C4-2B (cell line): Measurements from ENCODE around the gene HERC5.
"Not testable (repeated sequence)": the region's sequence is repeated elsewhere in the genome, so short reads cannot be mapped to it uniquely, and the experiment has no call there.

Experiments
- H3K27ac ChIP-seq: fragments of 450-650 bp; 2 replicates; pipeline ENCODE4 v1.5.1; 2017
- ZFX ChIP-seq: fragments of 450-650 bp; IDR thresholded peaks from 2 replicates; pipeline ENCODE4 v1.6.1; 2017
- TF ChIP-seq, protein P1 (sequence below): fragments of 450-650 bp; conservative IDR thresholded peaks from 2 replicates; pipeline ENCODE4 v1.5.1; 2017; ENCODE audit warnings: mild to moderate bottlenecking

The HERC5 gene

DNA sequence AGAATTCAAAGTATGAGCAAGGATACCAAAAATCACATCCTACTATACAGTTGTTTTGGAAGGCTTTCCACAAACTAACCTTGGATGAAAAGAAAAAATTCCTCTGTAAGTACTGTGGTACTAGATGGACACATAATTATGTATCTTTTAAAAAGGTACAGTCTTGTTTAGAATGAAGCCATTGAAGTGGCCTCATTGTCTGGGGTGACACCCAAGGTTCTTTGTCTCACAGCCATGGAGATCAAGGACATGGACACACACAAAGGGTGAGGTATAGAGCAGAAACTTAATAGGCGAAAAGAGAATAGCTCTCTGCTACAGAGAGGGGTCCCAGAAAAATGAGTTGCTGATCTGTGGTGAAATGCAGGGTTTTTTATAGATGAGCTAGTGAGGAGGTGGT lies 16.8 kb upstream of the HERC5 start:
- no peak overlapping the region for H3K27ac ChIP-seq
- TF ChIP-seq, protein P1, sequence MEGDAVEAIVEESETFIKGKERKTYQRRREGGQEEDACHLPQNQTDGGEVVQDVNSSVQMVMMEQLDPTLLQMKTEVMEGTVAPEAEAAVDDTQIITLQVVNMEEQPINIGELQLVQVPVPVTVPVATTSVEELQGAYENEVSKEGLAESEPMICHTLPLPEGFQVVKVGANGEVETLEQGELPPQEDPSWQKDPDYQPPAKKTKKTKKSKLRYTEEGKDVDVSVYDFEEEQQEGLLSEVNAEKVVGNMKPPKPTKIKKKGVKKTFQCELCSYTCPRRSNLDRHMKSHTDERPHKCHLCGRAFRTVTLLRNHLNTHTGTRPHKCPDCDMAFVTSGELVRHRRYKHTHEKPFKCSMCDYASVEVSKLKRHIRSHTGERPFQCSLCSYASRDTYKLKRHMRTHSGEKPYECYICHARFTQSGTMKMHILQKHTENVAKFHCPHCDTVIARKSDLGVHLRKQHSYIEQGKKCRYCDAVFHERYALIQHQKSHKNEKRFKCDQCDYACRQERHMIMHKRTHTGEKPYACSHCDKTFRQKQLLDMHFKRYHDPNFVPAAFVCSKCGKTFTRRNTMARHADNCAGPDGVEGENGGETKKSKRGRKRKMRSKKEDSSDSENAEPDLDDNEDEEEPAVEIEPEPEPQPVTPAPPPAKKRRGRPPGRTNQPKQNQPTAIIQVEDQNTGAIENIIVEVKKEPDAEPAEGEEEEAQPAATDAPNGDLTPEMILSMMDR = no peak
- TF ChIP-seq ZFX = no peak

DNA sequence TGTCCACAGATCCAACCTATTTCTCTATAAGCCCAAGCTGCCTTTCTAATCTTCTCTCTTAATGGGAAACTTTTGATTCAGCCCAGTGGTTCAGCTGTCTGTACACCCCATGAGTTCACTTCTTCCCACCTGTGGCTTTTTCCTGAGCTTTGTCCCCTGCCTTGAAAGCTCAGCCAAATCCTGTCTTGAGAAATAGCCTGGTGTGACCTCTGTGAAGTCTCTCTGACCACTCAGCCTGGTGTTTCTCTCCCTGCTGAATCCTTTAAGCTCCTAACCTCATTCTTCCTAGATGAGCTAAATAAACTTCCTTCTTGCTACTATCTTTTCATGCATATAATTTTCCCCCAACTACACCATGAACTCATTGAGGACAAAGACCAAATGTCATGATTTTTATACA lies 15.2 kb upstream of the HERC5 start:
- TF ChIP-seq, protein P1 = no peak
- no peak for TF ChIP-seq ZFX
- H3K27ac ChIP-seq = no peak overlapping the region

DNA sequence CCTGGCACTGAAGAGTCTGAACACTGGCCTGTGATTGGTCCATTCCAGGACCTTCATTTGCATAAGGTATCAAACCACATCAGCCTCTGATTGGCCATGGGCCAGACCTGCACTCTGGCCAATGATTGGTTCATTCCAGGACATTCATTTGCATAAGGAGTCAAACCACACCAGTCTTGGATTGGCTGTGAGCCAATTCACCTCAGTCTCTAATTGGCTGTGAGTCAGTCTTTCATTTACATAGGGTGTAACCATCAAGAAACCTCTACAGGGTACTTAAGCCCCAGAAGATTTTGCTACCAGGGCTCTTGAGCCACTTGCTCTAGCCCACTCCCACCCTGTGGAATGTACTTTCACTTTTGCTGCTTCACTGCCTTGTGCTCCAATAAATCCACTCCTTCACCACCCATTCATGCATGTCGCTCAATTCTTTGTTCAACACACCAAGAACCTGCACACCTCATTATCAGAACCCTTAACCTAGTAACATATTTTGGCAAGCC lies 14.2 kb upstream of the HERC5 start:
- TF ChIP-seq ZFX = no peak
- TF ChIP-seq, protein P1 = no peak
- no peak overlapping the region for H3K27ac ChIP-seq

DNA sequence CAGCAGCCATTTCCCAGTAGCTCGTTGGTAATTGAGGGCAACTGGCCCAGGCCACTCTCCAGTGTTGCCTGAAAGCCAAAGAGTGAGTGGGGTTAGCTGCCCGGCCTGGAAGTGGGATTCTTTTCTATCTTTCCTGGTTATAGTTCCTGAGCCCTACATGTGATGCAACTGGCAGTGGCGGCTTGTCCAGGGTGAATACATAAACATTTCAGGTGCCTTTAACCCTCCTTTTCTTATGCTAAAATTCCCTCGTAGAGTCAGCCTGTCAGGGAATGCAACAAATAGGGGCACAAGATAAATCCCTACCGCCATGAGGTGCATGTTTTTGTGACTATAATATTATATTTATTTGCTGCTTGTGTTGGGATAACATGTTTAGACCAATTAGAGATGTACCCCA lies 13.4 kb upstream of the HERC5 start:
- no peak for TF ChIP-seq ZFX
- TF ChIP-seq, protein P1 = no peak
- H3K27ac ChIP-seq = no peak overlapping the region

DNA sequence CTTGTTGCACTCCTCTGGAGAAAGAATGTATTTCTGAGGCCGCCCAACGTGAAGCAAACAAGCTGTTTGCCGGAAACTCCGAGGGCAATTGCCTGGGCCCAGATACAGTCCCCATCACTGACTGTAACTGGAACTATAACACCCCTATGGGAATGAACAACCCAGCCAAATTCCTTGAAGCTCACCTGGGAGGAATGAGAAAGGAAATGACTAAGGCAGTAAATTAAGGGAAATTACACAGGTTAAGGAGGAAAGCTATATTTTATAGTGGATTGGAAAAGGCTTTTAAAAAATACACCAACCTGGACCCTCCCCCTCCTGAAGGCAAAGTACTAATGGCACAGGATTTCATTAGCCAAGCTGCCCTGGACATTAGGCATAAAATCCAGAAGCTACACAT lies 11.7 kb upstream of the HERC5 start:
- TF ChIP-seq, protein P1 = no peak
- TF ChIP-seq ZFX = no peak
- H3K27ac ChIP-seq = no peak overlapping the region

DNA sequence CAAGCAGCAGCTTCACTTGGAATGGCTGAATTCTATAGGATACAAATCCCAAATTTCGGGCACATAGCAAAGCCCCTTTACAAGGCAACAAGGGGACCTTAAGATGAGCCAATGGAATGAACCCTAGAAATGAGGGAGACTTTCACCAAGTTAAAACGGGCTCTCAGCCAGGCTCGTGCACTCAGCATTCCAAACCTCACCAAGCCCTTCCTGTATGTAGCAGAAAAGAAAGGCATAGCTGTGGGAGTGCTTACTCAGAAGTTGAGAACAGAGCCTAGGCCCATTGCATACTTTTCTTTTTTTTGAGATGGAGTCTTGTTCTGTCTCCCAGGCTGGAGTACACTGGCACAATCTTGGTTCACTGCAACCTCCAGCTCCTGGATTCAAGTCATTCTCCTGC lies 10.8 kb upstream of the HERC5 start:
- TF ChIP-seq ZFX = no peak
- TF ChIP-seq, protein P1 = no peak
- no peak overlapping the region for H3K27ac ChIP-seq

DNA sequence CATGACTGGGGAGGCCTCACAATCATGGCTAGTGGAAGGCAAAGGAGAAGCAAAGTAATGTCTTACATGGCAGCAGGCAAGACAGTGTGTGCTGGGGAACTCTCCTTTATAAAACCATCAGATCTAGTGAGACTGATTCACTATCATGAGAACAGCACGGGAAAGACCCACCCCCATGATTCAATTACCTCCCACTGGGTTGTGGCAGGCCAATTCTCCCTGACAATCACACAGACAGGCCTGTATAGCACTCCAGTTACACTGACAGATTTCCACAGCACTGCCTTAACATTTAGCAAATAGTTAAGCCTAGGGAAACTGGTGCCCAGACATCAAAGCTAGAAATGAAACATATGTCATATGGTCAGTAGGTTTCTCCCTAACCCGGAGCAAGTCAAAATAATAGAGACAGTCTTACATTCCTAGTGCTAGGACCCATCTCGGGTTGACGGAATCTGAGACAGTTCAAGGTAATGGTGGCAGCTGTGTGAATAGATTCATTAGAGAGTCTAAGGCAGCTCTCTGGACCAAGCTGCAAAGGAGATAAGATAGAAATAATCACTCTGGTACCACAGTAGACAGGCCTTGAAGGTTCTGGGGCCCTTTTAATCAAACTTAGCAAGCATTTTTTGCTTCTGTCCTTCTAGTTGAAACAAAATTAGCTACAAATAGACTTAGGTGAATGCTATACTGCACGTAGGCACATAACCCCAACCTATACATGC lies 9.4 kb upstream of the HERC5 start:
- no peak overlapping the region for H3K27ac ChIP-seq
- no peak for TF ChIP-seq ZFX
- TF ChIP-seq, protein P1 = no peak

DNA sequence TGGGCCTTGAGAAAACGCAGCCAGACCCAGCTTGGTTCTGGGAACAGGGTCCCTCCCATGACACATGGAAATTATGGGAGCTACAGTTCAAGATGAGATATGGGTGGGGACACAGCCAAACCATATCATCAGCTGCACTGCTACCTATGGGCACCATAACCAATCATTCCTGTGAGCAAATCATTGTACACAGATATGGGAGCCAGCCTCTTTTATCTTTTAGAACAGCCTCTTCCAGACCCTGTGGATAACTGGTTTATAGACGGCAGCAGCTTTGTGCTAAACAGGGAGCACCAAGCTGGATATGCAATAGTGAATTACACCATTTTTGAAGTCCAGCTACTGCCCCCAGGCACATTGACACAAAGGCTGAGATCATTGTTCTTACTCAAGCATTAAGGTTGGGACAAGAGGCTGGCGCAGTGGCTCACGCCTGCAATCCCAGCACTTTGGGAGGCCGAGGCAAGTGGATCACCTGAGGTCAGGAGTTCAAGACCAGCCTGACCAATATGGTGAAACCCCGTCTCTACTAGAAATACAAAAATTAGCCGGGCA lies 8.6 kb upstream of the HERC5 start:
- H3K27ac ChIP-seq = not testable (repeated sequence)
